Measurements from ENCODE around the gene C5orf15.
"Not testable (repeated sequence)": the region's sequence is repeated elsewhere in the genome, so short reads cannot be mapped to it uniquely, and the experiment has no call there.

The C5orf15 gene

GRCh38 chr5:133962801-133963476, 5.5 kb downstream of the C5orf15 start:
- DNase-seq (ENCODE audit: low spot score), result peak; percentile 57

DNA sequence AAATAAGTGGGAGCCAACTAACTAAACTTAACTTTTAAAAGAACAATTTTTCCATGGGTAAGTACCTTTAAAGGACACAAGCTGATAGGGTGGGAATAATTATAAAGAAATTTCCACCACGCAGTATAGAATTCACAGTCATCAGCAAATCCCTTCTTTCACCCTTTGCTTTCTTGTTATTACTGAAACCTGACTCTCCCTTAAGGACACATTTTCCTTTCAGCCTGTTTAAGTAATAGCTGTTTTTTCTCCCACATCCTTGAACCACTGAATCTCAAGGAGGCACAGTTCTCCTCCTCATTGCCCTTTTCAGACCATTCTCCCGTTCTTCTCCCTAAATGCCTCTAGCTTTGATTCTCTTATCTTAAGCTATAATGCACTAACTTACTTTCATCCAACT, 6.3 kb downstream of the C5orf15 start:
- DNase-seq (ENCODE audit: low spot score), result no peak

DNA sequence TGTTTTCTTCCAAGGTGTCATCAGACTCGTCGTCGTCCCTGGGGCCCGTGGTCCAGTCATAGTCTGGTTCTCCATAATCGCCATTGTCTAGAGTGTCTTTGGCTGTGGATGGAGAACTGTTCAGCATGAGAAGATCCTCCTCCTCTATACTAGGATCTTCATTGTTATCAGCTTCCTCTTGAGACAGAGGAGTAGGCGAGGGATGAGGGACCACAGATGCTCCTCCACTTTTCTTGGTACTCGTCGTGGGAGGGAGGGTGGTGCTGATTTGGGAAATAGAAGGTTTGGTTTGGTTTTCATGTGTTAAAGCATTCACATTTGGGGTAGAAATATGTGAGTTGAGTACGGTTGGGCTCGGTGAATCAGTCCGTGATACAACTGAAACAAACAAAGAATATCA, 8.8 kb downstream of the C5orf15 start:
- no peak for DNase-seq (ENCODE audit: low spot score)

DNA sequence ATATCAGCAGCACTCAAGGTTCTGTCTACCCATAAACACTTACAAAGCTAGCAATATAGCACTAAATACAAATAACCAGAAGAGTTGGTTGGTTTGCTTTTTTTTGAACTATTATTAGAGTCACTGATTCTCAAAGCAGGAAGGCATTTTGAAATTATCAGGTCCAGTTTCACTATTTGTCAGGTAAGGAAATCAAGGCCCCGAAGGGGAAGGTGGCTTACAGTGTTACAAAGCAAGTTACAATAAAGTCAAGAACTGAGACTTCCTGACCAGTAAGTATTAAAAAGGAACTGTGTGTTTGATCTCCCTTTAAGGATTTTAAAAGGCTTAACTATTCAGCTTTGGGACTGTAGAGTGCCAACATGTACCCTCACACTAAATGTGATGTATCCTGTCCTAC, 10.8 kb downstream of the C5orf15 start:
- DNase-seq (ENCODE audit: low spot score), result no peak

GRCh38 chr5:133957080-133957479, 11.3 kb downstream of the C5orf15 start:
- no peak for DNase-seq (ENCODE audit: low spot score)

DNA sequence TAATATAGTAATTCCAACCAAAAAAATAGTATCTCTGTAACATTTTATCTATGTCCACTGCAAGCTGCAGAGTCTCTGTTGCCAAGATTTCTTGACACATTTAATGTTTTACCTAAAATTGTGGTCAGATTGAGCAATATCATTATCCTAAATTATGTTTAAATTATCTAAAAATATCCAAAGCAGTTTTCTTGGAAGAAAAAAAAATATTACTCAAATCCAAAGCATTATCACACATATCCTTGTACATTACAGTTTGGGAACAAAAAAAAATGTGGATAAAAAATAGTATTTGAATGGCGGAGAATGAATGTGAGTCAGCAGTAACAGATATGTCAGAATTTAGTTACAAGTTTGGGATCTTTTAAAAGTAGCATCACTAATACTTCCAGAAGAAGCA, 12.2 kb downstream of the C5orf15 start:
- not testable (repeated sequence) for DNase-seq (ENCODE audit: low spot score)

- peak; percentile 49 for DNase-seq (ENCODE audit: low spot score)
Observed at GRCh38 chr5:133953568-133954145, 14.8 kb downstream of the C5orf15 start.

DNA sequence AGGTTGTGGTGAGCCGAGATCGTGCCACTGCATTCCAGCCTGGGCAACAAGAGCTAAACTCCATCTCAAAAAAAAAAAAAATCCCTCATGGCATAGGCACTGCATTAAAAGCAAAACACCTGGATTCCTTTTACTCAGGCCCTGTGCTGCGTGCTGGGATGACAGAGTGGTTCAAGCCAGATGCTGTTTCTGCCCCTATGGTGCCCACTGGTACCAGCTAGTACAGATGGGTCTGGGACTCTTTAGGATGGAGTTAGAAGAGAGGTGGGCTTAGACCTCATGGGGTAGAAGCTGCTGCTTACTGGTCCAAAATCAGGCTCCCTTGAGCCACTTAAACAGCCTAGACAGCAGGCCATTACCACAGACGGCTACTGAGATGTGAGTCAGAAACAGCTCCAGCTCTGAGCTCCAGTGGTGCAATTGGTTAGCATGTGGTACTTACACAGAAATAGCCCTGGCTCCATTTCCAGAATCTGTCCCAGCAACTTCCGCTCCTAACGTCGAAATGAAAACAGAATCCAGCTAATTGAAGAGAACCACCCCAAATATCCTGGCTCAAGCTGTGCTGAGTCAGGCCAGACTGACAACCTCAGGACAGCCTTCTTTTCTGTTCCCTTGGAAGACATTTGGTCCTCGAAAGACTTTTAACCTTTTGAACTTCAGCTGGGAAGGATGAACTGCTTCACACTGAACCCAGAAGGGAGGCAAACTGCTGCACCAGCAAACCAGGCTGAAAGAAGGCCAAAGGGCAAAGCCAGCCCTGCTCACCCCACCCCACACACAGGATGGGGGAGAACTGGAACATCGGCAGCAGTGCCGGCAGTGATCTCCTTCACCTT, 15.5 kb downstream of the C5orf15 start:
- DNase-seq (ENCODE audit: low spot score), result peak; percentile 81

DNA sequence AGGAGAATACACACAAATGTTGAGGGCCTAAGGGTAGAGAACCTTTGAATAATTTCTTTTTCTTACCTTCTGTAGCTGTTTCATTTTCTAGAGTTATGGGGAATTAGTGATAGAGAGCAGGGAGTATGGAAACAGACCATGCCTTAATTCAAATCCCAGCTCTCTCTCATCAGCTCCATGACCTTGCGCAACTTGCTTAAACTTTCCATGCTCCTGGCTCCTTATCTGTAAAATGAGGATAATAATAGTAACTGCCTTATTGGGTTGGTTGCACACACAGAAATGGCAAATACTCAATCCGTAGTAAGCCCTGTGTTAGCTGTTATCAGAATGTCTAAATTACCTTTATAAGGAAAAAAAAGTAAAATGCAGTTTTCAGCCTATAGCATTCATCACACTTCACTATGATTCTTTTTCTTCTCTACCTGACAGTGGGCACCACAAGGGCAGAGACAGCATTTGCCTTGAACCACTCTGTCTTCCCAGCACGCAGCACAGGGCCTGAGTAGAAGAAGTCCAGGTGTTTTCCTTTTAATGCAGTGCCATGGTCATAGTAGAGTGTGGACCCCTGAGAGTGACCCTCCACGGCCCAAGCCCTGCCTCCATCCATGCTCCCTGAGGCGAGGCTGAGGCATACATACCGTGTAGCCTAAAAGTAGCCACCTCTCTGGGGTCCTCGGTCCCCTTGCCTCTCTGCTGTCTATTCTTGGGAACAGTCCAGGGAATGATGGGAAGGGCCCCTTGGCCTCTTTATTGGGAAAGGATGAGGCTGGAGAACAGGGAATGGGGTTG, 17.4 kb downstream of the C5orf15 start:
- no peak for DNase-seq (ENCODE audit: low spot score)

DNA sequence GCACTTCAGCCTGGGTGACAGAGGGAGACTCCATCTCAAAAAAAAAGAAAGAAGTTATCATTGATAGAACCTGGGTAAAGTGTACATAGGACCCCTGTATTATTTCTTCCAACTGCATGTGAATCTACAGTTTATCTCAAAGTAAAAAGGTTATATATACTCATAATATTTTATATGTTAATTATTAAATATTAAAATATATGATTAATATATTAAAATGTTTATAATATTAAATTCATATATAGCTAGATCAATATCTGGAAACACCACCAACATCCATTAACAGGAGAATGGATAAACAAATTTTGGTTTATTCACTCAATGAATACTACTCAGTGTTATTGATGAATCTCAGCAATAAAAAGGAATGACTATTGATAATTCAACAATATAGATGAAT, 19.7 kb downstream of the C5orf15 start:
- no peak for DNase-seq (ENCODE audit: low spot score)

DNA sequence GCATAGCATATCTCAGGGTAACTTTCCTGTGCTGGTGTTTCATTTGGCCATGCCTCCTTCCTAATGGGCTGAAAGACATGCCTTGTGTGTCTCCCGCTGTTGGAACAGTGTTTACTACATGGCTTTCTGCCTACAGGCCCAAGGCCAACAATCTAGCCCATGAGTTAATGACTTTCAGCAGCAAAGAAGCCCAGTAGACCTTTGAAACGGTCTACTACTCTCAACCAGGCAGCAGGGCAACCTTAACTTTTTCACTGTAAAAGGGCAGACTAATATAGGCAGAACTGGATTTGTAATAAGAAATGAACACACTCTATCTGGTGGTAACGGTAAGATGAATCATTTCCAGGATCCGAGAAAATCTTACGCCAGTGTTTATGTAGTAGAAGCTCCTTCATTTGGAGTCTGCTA, 21.0 kb downstream of the C5orf15 start:
- peak; percentile 63 for DNase-seq (ENCODE audit: low spot score)

- no peak for DNase-seq (ENCODE audit: low spot score)
Observed at GRCh38 chr5:133945568-133945967, 22.9 kb downstream of the C5orf15 start.

GRCh38 chr5:133944263-133945185, 23.9 kb downstream of the C5orf15 start:
- DNase-seq (ENCODE audit: low spot score), result peak; percentile 76

- DNase-seq (ENCODE audit: low spot score), result no peak
Observed at GRCh38 chr5:133943475-133943817, 25.0 kb downstream of the C5orf15 start.

GRCh38 chr5:133942614-133943474, 25.6 kb downstream of the C5orf15 start:
- DNase-seq (ENCODE audit: low spot score), result no peak

DNA sequence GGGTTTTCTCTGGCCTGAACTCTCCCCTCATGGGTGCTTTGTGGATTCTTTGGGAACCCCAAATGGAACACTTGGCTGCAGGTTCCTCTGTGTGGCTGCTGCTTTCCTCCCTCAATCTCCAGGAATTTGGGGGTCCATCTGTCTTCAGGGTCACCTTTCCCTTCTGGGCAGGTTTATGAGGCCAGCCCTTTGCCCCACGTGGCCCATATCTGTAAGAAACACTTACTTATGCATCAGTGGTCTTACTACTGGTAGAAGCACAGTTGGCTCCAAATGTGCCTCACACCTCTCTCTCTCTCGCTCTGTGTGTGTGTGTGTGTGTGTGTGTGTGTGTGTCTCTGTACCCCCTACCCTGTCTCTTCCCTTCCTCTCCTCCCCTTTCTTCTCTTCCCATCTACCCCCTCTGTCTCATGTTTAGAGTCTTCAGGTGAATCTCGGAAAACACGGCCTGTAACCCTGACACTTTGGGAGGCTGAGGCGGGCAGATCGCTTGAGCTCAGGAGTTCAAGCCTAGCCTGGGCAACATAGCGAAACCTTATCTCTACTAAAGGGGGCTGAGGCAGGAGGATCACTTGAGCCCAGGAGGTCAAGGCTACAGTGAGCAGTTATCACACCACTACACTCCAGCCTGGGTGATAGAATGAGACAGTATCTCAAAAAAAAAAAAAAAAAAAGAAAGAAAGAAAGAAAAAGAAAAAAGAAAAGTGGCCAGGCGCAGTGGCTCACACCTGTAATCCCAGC, 26.8 kb downstream of the C5orf15 start:
- no peak for DNase-seq (ENCODE audit: low spot score)

DNA sequence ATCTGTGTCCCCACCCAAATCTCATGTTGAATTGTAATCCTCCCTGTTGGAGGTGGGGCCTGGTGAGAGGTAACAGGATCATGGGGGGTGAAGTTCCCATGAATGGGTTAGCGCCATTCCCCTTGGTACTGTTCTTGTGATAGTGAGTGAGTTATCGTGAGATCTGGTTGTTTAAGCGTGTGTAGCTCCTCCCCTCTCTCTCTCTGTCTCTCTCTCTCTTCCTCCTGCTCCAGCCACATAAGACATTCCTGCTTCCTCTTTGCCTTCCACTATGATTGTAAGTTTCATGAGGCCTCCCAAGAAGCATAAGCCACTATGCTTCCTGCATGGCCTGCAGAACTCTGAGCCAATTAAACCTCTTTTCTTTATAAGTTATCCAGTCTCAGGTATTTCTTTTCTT, 28.8 kb downstream of the C5orf15 start:
- DNase-seq (ENCODE audit: low spot score), result no peak

GRCh38 chr5:133938929-133939328, 29.5 kb downstream of the C5orf15 start:
- peak; percentile 57 for DNase-seq (ENCODE audit: low spot score)

DNA sequence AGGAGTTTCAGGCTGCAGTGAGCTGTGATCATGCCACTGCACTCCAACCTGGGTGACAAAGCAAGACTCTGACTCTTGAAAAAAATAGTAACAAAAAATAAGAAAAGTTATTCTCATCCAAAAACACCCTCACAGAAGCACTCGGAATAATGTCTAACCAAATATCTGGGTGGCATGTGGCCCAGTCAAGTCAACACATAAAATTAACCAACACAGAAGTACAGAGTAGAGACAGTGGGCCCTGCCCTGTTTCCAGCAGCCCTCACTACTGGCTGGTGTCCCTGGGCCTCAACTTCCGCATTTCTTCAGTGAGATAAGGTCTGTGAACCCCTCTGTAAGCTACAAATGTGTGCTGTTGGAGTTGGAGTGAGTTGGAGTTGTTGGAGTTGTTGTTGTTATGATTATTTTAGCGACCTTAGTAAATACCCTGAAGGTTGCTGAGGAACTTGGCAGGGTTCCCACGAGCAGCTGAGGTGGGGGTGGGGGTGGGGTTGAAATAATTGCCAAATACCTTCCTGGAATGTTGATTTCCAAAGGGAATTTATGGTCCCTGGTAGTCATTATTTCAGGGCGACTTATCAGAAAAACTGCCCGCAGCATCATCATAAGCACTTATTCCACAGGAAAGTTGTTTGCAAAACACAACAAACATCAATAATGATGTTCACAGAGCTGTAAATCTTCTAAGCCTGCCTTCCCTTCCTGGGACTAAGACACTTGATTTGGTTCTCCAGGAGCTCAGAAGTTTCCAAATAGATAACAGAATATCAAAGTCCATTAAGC, 30.2 kb downstream of the C5orf15 start:
- peak; percentile 23 for DNase-seq (ENCODE audit: low spot score)
